CD1c-positive myeloid dendritic cell (primary cell): ENCODE data around the gene PLEKHG4.

ENCODE experiments used
- DNase-seq: peaks from one replicate; pipeline ENCODE4 v3.0.0-alpha.2; 2016; ENCODE audit errors: extremely low spot score

The PLEKHG4 gene

DNA sequence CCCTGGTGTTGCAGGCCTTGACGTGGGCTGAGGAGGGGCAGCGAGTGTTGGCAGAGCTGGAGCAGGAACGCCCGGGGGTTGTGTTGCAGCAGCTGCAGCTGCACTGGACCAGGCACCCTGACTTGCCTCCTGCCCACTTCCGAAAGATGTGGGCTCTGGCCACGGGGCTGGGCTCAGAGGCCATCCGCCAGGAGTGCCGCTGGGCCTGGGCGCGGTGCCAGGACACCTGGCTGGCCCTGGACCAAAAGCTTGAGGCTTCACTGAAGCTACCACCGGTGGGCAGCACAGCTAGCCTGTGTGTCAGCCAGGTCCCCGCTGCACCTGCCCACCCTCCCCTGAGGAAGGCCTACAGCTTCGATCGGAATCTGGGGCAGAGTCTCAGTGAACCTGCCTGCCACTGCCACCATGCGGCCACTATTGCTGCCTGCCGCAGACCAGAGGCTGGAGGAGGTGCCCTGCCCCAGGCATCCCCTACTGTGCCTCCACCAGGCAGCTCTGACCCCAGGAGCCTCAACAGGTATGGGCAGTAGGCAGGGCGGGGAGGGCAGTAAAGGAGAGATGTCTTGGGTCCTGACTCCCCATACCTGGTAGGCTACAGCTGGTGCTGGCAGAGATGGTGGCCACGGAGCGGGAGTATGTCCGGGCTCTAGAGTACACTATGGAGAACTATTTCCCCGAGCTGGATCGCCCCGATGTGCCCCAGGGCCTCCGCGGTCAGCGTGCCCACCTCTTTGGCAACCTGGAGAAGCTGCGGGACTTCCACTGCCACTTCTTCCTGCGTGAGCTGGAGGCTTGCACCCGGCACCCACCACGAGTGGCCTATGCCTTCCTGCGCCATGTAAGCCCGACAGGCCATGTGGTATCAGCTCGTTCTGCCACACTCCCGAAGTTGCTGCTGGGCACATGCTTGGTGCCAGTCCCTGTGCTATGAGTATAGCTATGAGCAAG, 5.6 kb downstream of the PLEKHG4 start:
- no peak for DNase-seq

GRCh38 chr16:67286441-67287235, 7.3 kb downstream of the PLEKHG4 start:
- DNase-seq, result no peak

GRCh38 chr16:67287960-67288359, 8.6 kb downstream of the PLEKHG4 start:
- no peak for DNase-seq

DNA sequence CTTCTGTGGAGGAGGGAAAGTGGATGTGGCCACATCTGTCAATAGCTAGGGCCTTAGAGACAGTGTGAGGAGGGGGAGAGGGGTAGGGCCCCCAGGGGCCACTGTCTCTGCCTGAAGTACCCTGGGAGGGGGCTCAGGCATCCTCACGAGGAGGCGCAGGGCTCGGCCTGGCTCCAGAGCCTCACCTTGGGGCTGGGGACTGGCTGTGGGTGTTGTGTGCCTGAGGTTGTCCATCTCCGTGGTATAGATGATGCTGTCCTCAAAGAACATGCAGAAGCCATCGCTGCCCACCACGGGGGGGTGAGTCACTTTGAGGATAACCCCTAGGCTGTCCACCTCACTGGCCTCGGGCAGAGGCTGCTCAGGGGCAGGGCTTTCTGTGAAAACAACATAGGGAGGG, 12.1 kb downstream of the PLEKHG4 start:
- no peak for DNase-seq

- no peak for DNase-seq
Observed at GRCh38 chr16:67294171-67294757, 14.9 kb downstream of the PLEKHG4 start.

DNA sequence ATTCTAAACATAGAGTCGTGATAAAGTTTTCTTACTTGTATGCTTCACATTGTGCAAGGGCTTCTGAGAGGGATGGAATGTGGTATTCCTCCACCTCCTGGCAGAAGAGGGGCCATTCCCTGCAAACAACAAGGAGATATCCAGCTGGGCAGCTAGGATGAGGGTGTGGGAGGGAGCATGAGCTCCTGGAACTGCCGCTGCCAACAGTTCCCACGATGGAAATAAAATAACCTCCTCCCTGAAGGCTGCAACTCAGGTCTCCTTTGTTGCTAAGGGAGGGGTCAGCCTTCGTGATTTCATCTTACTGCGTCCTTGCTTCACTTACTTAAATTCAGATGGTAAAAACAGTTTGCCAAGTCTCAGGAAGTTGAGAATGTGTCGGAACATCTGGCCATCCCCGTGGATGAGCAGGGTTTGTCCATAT, 15.6 kb downstream of the PLEKHG4 start:
- no peak for DNase-seq

- DNase-seq, result no peak
Observed at GRCh38 chr16:67296420-67296819, 17.1 kb downstream of the PLEKHG4 start.

- DNase-seq, result no peak
Observed at GRCh38 chr16:67298277-67298676, 18.9 kb downstream of the PLEKHG4 start.

GRCh38 chr16:67299269-67299668, 19.9 kb downstream of the PLEKHG4 start:
- no peak for DNase-seq

GRCh38 chr16:67301080-67301782, 21.9 kb downstream of the PLEKHG4 start:
- no peak for DNase-seq

DNA sequence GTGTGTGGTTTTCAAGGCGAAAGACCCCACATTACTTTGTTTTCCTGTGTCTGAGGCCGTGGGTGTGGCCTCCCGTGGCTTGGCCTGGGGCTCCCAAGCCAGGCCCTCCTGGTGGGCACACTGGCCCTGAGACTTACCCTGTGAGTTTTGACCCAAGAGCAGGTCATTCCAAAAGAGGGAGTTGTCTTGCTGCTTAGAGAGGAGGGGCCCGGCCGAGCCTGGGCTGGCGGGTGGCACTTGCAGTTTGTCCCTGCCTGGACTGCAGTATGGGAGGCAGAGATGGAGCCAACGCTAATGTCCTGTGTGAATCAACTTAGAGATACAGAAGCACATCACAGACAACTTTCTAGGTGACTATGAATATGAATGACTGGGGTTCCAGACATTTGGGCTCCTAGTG, 22.7 kb downstream of the PLEKHG4 start:
- no peak for DNase-seq

DNA sequence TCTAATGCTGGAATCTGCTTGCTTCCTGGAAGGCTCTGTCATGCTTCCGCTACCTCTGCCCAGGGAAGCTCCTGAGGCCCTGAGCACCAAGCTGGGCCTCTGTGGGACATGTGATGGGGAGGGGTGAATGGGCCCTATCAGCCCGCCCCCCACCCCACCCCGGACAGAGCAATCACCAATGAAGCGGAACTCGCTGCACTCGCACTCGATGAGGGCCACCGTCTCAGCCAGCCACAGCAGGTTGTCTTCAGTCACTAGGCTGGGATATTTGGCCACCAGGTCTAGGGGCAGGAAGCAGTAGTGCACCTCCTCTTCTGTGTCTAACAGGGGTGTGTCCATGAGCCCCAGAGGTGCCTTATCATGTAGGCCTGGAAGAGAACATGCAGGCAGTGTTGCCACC, 23.6 kb downstream of the PLEKHG4 start:
- DNase-seq, result no peak

- DNase-seq, result no peak
Observed at GRCh38 chr16:67304020-67304419, 24.7 kb downstream of the PLEKHG4 start.

GRCh38 chr16:67305216-67306071, 26.1 kb downstream of the PLEKHG4 start:
- DNase-seq, result no peak

- DNase-seq, result no peak
Observed at GRCh38 chr16:67310561-67310960, 31.2 kb downstream of the PLEKHG4 start.

DNA sequence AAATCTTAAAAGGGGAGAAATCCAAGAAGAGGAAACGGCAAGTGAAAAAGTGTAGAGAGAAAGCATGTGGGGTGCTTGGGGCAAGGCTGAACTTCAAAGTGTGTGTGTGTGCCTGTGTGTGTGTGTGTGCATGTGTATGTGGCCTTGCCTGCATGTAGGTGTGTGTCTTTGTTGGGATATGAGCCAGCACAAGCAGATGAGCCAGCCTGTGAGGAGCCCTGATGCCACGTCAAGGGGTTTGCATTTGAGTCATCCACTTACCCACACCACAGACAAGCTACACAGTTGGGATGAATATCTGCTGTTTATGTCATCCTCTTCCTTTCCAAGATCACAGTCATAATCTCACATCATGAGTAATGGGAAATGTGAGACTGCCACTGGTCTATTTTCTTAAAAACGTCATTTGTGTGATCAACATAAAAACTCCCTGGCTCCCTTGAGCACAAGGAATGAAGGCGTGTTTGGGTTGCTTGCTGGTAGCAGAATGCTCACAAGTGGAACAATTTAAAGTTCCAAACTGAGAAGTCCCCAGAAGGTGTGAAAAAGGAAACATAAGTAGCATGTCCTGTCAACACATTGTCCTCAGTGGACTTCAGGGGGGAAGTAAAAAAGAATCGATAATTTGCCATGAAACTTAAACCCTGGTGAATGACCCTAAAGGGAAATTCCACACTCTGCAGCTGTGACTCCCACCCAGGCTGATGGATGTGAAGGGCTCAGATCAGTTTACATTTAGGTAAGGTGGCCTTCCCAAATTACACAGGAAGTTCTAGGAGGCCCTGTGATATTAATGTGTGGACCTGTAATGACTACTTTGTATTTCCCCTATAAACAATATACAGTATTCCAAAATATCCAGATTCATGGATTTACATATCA, 32.5 kb downstream of the PLEKHG4 start:
- peak; percentile 27 for DNase-seq

- DNase-seq, result no peak
Observed at GRCh38 chr16:67312719-67313118, 33.4 kb downstream of the PLEKHG4 start.

DNA sequence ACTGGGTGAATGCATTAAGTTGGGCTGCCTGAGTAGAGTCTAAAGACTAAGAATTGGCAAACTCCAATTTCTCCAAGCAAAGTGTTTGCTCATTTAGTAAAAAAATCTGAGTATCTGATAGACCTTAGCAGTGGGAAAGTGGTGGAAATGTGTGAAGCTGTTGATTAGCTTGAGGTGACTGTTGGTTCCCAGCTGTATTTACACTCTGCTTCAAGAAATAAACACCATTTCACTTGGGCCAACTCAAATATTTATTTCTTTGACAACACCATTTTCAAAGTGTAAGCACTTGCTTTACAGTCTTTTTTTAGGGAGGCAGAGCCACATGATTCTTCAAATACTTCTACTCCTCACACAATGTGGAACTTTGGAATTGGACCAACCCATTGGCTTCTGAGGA, 38.5 kb downstream of the PLEKHG4 start:
- DNase-seq, result no peak

- no peak for DNase-seq
Observed at GRCh38 chr16:67326115-67326471, 46.8 kb downstream of the PLEKHG4 start.
